Sigmoid colon (tissue), 7 donors: ENCODE data around the gene SELENOM. TPM values are rescaled to one million over a fixed set of nuclear protein-coding genes. Genes with fewer than 3 reads are reported as not detected.

Experiments
- DNase-seq: peaks from one replicate; pipeline ENCODE4 v3.0.0-alpha.2; 2019
- H3K27ac ChIP-seq, 4 donors: fragments of 200-600 bp; sonication (generic); one replicate each; pipeline ENCODE4 v1.5.1; 2016 to 2019; ENCODE audit warnings: mild to moderate bottlenecking in 1 of 4
- H3K27me3 ChIP-seq, 3 donors: fragments of 200-600 bp; sonication (generic); one replicate each; pipeline ENCODE4 v1.5.1; 2019; ENCODE audit warnings: mild to moderate bottlenecking in 1 of 3
- H3K36me3 ChIP-seq, 4 donors: fragments of 200-600 bp; sonication (generic); one replicate each; pipeline ENCODE4 v1.5.1; 2016 to 2019
- H3K4me1 ChIP-seq, 4 donors: fragments of 200-600 bp; sonication (generic); one replicate each; pipeline ENCODE4 v1.5.1; 2017 to 2019
- H3K4me3 ChIP-seq, 4 donors: fragments of 200-600 bp; sonication (generic); one replicate each; pipeline ENCODE4 v1.5.1; 2017 to 2019; ENCODE audit warnings: mild to moderate bottlenecking in 2 of 4, moderate library complexity in 1 of 4
- H3K9me3 ChIP-seq, 4 donors: fragments of 200-600 bp in 3 of 4; sonication (generic) in 3 of 4; one replicate each; pipeline versions ENCODE4 v1.5.1 to v1.6.1; 2013 to 2019
- EP300 ChIP-seq, 4 donors: sonication (generic); formaldehyde crosslinking; IDR thresholded peaks; one replicate each; pipeline ENCODE4 v1.6.1; 2017; ENCODE audit warnings: antibody characterized with exemption in 4 of 4
- POLR2A ChIP-seq, 2 donors: fragments of 450-650 bp; IDR thresholded peaks; one replicate each; pipeline ENCODE4 v1.6.1; 2016; ENCODE audit warnings: antibody characterized with exemption in 2 of 2, mild to moderate bottlenecking in 2 of 2, moderate library complexity in 2 of 2
- POLR2AphosphoS5 ChIP-seq, 4 donors: sonication (generic); formaldehyde crosslinking; IDR thresholded peaks; one replicate each; pipeline ENCODE4 v1.6.1; 2017; ENCODE audit warnings: antibody characterized with exemption in 4 of 4
- WGBS, 2 donors: extraction: QIAGEN DNeasy Blood & Tissue Kit; methylation state at CpG; one replicate each; pipeline ENCODE4 v1.1.7; 2013; 5-methylcytosine and 5-hydroxymethylcytosine counted together
- intact Hi-C: fragments of 100-400 bp; cut with DNase I; formaldehyde crosslinking; loops from one replicate; pipeline ENCODE4 v1.15.1; 2023
- polyA plus RNA-seq, 3 donors: library from polyadenylated mRNA; stranded (reverse); fragments of 200-250 nt; gene quantifications; one replicate each; pipeline ENCODE4 v1.2.3, GENCODE V29; 2013
- total RNA-seq, 4 donors: library from RNA; depleted of rRNA; stranded (reverse); fragments of >200 nt; gene quantifications; one replicate each; pipeline ENCODE4 v1.1.0, GENCODE V29; 2016
- TF ChIP-seq, protein P1 (sequence below), 4 experiments: fragments of 450-650 bp in 3 of 4; fragments of 200-600 bp in 1 of 4; IDR thresholded peaks; one replicate each; pipeline ENCODE4 v1.5.1; 2016 to 2019; ENCODE audit warnings: antibody characterized with exemption in 4 of 4, mild to moderate bottlenecking in 3 of 4, moderate library complexity in 2 of 4
- donor health status: healthy with polysubstance abuse.
- donor health status: Bipolar disorder and iron deficiency.
- donor health status: healthy.

The SELENOM gene
- total and polyA plus RNA-seq, 7 donors = 40.9 to 1,938 (median 868) TPM

DNA sequence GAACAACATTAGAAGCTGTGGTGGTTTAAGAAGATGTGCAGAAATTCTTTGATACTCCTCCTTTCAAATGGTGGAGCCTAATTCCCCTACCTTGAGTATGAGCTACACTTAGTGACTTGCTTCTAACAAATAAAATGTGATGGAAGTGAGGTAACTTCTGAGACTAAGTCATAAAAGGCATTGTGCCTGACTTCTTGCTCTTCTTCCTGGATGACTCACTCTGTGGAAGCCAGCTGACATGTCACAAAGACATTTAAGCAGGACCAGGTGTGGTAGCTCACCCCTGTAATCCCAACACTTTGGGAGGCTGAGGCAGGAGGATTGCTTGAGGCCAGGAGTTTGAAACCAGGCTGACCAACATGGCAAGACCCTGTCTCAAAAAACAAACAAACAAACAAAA is 36.9 kb upstream of the SELENOM start:
- intact Hi-C loops = no loop called here
- no peak overlapping the region for H3K4me3 ChIP-seq

GRCh38 chr22:31143537-31143936 is 36.2 kb upstream of the SELENOM start:
- no peak overlapping the region for H3K27ac ChIP-seq
- peaks cover 0 to 3% (median 1%) of the 10 kb centered on the region in 4 donors for H3K4me1 ChIP-seq
- DNase-seq = no peak
- intact Hi-C loops = no loop called here
- TF ChIP-seq, protein P1, sequence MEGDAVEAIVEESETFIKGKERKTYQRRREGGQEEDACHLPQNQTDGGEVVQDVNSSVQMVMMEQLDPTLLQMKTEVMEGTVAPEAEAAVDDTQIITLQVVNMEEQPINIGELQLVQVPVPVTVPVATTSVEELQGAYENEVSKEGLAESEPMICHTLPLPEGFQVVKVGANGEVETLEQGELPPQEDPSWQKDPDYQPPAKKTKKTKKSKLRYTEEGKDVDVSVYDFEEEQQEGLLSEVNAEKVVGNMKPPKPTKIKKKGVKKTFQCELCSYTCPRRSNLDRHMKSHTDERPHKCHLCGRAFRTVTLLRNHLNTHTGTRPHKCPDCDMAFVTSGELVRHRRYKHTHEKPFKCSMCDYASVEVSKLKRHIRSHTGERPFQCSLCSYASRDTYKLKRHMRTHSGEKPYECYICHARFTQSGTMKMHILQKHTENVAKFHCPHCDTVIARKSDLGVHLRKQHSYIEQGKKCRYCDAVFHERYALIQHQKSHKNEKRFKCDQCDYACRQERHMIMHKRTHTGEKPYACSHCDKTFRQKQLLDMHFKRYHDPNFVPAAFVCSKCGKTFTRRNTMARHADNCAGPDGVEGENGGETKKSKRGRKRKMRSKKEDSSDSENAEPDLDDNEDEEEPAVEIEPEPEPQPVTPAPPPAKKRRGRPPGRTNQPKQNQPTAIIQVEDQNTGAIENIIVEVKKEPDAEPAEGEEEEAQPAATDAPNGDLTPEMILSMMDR (IDR thresholded peaks at IDR 0.05) = no peak
- no peak for TF ChIP-seq EP300 (IDR thresholded peaks at IDR 0.05)
- TF ChIP-seq POLR2AphosphoS5 (IDR thresholded peaks at IDR 0.05) = no peak
- TF ChIP-seq POLR2A (IDR thresholded peaks at IDR 0.05) = no peak
- no peak overlapping the region for H3K4me3 ChIP-seq
- peaks cover 0 to 20% (median 16%) of the 10 kb centered on the region in 3 donors for H3K27me3 ChIP-seq
- H3K9me3 ChIP-seq = no peaks in the 10 kb centered on the region
- WGBS, 2 donors = 85 to 86% methylated on average over 3 of the region's 3 CpGs
- H3K36me3 ChIP-seq = no peaks in the 10 kb centered on the region

More for the DNA sequence above, 36.9 kb upstream of the SELENOM start:
- TF ChIP-seq EP300 (IDR thresholded peaks at IDR 0.05) (no peak), POLR2AphosphoS5 (IDR thresholded peaks at IDR 0.05) (no peak), POLR2A (IDR thresholded peaks at IDR 0.05) (no peak)
- TF ChIP-seq, protein P1 (IDR thresholded peaks at IDR 0.05) = no peak
- Histone ChIP-seq H3K36me3 (no peaks in the 10 kb centered on the region), H3K9me3 (no peaks in the 10 kb centered on the region), H3K27ac (no peak overlapping the region), H3K4me1 (peaks cover 0 to 10% (median 5%) of the 10 kb centered on the region in 4 donors), H3K27me3 (peaks cover 0 to 13% (median 12%) of the 10 kb centered on the region in 3 donors)
- DNase-seq = no peak

GRCh38 chr22:31143038-31143437 is 35.7 kb upstream of the SELENOM start:
- DNase-seq = no peak
- 79 to 86% methylated on average over 3 of the region's 3 CpGs for WGBS, 2 donors
- intact Hi-C loops = no loop called here
- Histone ChIP-seq H3K27ac (no peak overlapping the region), H3K4me3 (no peak overlapping the region), H3K9me3 (no peaks in the 10 kb centered on the region), H3K36me3 (no peaks in the 10 kb centered on the region), H3K4me1 (no peaks in the 10 kb centered on the region), H3K27me3 (peaks cover 0 to 24% (median 16%) of the 10 kb centered on the region in 3 donors)
- TF ChIP-seq EP300 (IDR thresholded peaks at IDR 0.05) (no peak), POLR2AphosphoS5 (IDR thresholded peaks at IDR 0.05) (no peak), POLR2A (IDR thresholded peaks at IDR 0.05) (no peak)
- TF ChIP-seq, protein P1 (IDR thresholded peaks at IDR 0.05) = no peak

GRCh38 chr22:31142285-31142684 is 34.9 kb upstream of the SELENOM start:
- H3K4me1 ChIP-seq = no peaks in the 10 kb centered on the region
- TF ChIP-seq POLR2AphosphoS5 (IDR thresholded peaks at IDR 0.05) (no peak), EP300 (IDR thresholded peaks at IDR 0.05) (no peak), POLR2A (IDR thresholded peaks at IDR 0.05) (no peak)
- TF ChIP-seq, protein P1 (IDR thresholded peaks at IDR 0.05) = no peak
- intact Hi-C loops = no loop called here
- no peaks in the 10 kb centered on the region for H3K9me3 ChIP-seq
- no peak for DNase-seq
- H3K4me3 ChIP-seq = no peak overlapping the region
- H3K36me3 ChIP-seq = no peaks in the 10 kb centered on the region
- 82 to 88% methylated on average over 4 of the region's 4 CpGs for WGBS, 2 donors
- no peak overlapping the region for H3K27ac ChIP-seq
- peaks cover 0 to 24% (median 16%) of the 10 kb centered on the region in 3 donors for H3K27me3 ChIP-seq

- no peak overlapping the region for H3K27ac ChIP-seq
- no peaks in the 10 kb centered on the region for H3K36me3 ChIP-seq
- WGBS, 2 donors = 93 to 94% methylated on average over 2 of the region's 2 CpGs
- H3K9me3 ChIP-seq = no peaks in the 10 kb centered on the region
- TF ChIP-seq EP300 (IDR thresholded peaks at IDR 0.05) (no peak), POLR2A (IDR thresholded peaks at IDR 0.05) (no peak), POLR2AphosphoS5 (IDR thresholded peaks at IDR 0.05) (no peak)
- TF ChIP-seq, protein P1 (IDR thresholded peaks at IDR 0.05) = no peak
- peaks cover 0 to 24% (median 16%) of the 10 kb centered on the region in 3 donors for H3K27me3 ChIP-seq
- no peaks in the 10 kb centered on the region for H3K4me1 ChIP-seq
- intact Hi-C loops = no loop called here
- H3K4me3 ChIP-seq = no peak overlapping the region
- no peak for DNase-seq
Measured at GRCh38 chr22:31141551-31141950, 34.2 kb upstream of the SELENOM start.
